Osteoblast (primary cell): ENCODE measurements around the gene PCDHGB2. TPM values are rescaled to one million over a fixed set of nuclear protein-coding genes. Genes with fewer than 3 reads are reported as not detected.
"Not testable (repeated sequence)": the region's sequence is repeated elsewhere in the genome, so short reads cannot be mapped to it uniquely, and the experiment has no call there.

Experiments used
- DNase-seq: peaks from one replicate; pipeline ENCODE4 v3.0.0; 2011; ENCODE audit warnings: low spot score, mixed read lengths; ENCODE audit not compliant: insufficient read length; ENCODE audit errors: missing footprints
- H2AFZ ChIP-seq: 2 replicates; pipeline ENCODE4 v1.6.0; 2011; ENCODE audit warnings: mild to moderate bottlenecking, low read length
- H3K27ac ChIP-seq: 2 replicates; pipeline ENCODE4 v1.5.1; 2011; ENCODE audit warnings: mild to moderate bottlenecking, low read depth, low read length, moderate library complexity
- H3K27me3 ChIP-seq: 2 replicates; pipeline ENCODE4 v1.6.0; 2012; ENCODE audit warnings: mild to moderate bottlenecking, control low read depth, inconsistent platforms, low read length, moderate library complexity; ENCODE audit not compliant: insufficient read depth
- H3K36me3 ChIP-seq: 2 replicates; pipeline ENCODE4 v1.5.1; 2011; ENCODE audit warnings: mild to moderate bottlenecking, low read length, control low read depth, moderate library complexity; ENCODE audit not compliant: insufficient read depth
- H3K4me1 ChIP-seq: 2 replicates; pipeline ENCODE4 v1.5.1; 2011; ENCODE audit warnings: mild to moderate bottlenecking, low read length, control low read depth, moderate library complexity; ENCODE audit not compliant: insufficient read depth
- H3K4me2 ChIP-seq: 2 replicates; pipeline ENCODE4 v1.6.0; 2011; ENCODE audit warnings: mild to moderate bottlenecking, low read length; ENCODE audit not compliant: insufficient read depth
- H3K4me3 ChIP-seq: fragments of 200-600 bp; sonication (generic); 3 replicates; pipeline ENCODE4 v1.5.1; 2012; ENCODE audit warnings: mild to moderate bottlenecking, low read length, inconsistent platforms; ENCODE audit not compliant: insufficient read depth
- H3K79me2 ChIP-seq: 2 replicates; pipeline ENCODE4 v1.6.0; 2012; ENCODE audit warnings: mild to moderate bottlenecking, low read length, control low read depth, inconsistent platforms; ENCODE audit not compliant: insufficient read depth
- H3K9me3 ChIP-seq: 2 replicates; pipeline ENCODE4 v1.5.1; 2011; ENCODE audit warnings: low read depth, low read length, control low read depth
- H4K20me1 ChIP-seq: 2 replicates; pipeline ENCODE4 v1.6.0; 2012; ENCODE audit warnings: mild to moderate bottlenecking, low read length, control low read depth; ENCODE audit not compliant: insufficient read depth
- CTCF ChIP-seq: IDR thresholded peaks from 2 replicates; pipeline ENCODE4 v1.5.1; 2011; ENCODE audit warnings: mild to moderate bottlenecking, low read depth, low read length, moderate library complexity; ENCODE audit errors: extremely low read depth
- total RNA-seq: library from RNA; depleted of rRNA; stranded (reverse); fragments of >200 nt; gene quantifications from 2 replicates; pipeline ENCODE4 v1.2.3, GENCODE V29; 2012

The PCDHGB2 gene
- total RNA-seq, 1 donor, result 4.3 TPM

DNA sequence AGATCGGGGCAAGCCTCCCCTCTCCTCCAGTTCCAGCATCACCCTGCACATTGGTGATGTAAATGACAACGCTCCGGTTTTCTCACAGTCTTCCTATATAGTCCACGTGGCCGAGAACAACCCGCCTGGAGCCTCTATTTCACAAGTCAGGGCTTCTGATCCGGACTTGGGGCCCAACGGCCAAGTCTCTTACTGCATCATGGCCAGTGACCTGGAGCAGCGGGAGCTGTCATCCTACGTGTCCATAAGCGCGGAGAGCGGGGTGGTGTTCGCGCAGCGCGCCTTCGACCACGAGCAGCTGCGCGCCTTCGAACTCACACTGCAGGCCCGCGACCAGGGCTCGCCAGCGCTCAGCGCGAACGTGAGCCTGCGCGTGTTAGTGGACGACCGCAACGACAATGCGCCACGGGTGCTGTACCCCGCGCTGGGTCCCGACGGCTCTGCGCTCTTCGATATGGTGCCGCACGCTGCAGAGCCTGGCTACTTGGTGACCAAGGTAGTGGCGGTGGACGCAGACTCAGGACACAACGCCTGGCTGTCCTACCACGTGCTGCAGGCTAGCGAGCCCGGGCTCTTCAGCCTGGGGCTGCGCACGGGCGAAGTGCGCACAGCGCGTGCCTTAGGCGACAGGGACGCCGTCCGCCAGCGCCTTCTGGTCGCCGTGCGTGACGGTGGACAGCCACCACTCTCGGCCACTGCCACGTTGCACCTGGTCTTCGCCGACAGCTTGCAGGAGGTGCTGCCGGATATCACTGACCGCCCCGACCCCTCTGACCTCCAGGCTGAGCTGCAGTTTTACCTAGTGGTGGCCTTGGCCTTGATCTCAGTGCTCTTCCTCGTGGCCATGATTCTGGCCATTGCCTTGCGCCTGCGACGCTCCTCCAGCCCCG, 29.6 kb downstream of the PCDHGB2 start:
- Histone ChIP-seq H3K4me2 (no peak overlapping the region), H3K9me3 (peaks cover 22% of the 10 kb centered on the region), H3K4me3 (peak overlapping the region; percentile 7), H4K20me1 (no peaks in the 10 kb centered on the region), H3K27me3 (no peaks in the 10 kb centered on the region), H3K79me2 (no peaks in the 10 kb centered on the region), H3K36me3 (peaks cover 4% of the 10 kb centered on the region), H3K4me1 (no peaks in the 10 kb centered on the region), H2AFZ (no peak overlapping the region), H3K27ac (no peak overlapping the region)
- no peak for TF ChIP-seq CTCF
- no peak for DNase-seq

- no peaks in the 10 kb centered on the region for H3K27me3 ChIP-seq
- H2AFZ ChIP-seq, result no peak within 1 kb of the TSS
- H3K4me1 ChIP-seq, result no peaks in the 10 kb centered on the region
- H3K36me3 ChIP-seq, result peaks cover 4% of the 10 kb centered on the region
- no peaks in the 10 kb centered on the region for H3K79me2 ChIP-seq
- no peak within 1 kb of the TSS for H3K27ac ChIP-seq
- H4K20me1 ChIP-seq, result no peaks in the 10 kb centered on the region
- TF ChIP-seq CTCF, result peak; percentile 28
- H3K9me3 ChIP-seq, result peaks cover 22% of the 10 kb centered on the region
- H3K4me3 ChIP-seq, result peak within 1 kb of the TSS; percentile 2
- no peak within 1 kb of the TSS for H3K4me2 ChIP-seq
- no peak for DNase-seq
These were observed 32.8 kb downstream of the PCDHGB2 start, which contains the start of gene PCDHGA8 for GRCh38 chr5:141392429-141393198. PCDHGA8 (plus strand) TSS chr5:141392633; CDS start chr5:141392814, 181 bp downstream.

GRCh38 chr5:141393267-141393666, 33.5 kb downstream of the PCDHGB2 start:
- H3K27me3 ChIP-seq, result no peaks in the 10 kb centered on the region
- H2AFZ ChIP-seq, result no peak overlapping the region
- H3K4me2 ChIP-seq, result no peak overlapping the region
- no peak overlapping the region for H3K27ac ChIP-seq
- peaks cover 4% of the 10 kb centered on the region for H3K36me3 ChIP-seq
- no peak for DNase-seq
- H3K4me3 ChIP-seq, result no peak overlapping the region
- no peaks in the 10 kb centered on the region for H4K20me1 ChIP-seq
- peaks cover 21% of the 10 kb centered on the region for H3K9me3 ChIP-seq
- no peaks in the 10 kb centered on the region for H3K79me2 ChIP-seq
- no peak for TF ChIP-seq CTCF
- H3K4me1 ChIP-seq, result no peaks in the 10 kb centered on the region

DNA sequence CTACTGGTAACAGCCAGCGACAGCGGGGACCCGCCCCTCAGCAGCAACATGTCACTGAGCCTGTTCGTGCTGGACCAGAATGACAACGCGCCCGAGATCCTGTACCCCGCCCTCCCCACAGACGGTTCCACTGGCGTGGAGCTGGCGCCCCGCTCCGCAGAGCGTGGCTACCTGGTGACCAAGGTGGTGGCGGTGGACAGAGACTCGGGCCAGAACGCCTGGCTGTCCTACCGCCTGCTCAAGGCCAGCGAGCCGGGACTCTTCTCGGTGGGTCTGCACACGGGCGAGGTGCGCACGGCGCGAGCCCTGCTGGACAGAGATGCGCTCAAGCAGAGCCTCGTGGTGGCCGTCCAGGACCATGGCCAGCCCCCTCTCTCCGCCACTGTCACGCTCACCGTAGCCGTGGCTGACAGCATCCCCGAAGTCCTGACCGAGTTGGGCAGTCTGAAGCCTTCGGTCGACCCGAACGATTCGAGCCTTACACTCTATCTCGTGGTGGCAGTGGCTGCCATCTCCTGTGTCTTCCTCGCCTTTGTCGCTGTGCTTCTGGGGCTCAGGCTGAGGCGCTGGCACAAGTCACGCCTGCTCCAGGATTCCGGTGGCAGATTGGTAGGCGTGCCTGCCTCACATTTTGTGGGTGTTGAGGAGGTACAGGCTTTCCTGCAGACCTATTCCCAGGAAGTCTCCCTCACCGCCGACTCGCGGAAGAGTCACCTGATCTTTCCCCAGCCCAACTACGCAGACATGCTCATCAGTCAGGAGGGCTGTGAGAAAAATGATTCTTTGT, 34.8 kb downstream of the PCDHGB2 start:
- H3K4me2 ChIP-seq, H4K20me1 ChIP-seq, H3K79me2 ChIP-seq, H3K27ac ChIP-seq, H3K4me3 ChIP-seq, H3K36me3 ChIP-seq, H3K27me3 ChIP-seq, H2AFZ ChIP-seq, DNase-seq, H3K4me1 ChIP-seq: not testable (repeated sequence)
- H3K9me3 ChIP-seq, result peaks cover 23% of the 10 kb centered on the region
